T-helper 2 cell treated with Interferon-gamma antibody and Interleukin-4, amounts not matched to agents 100 ng/mL and 5 ng/mL, for 36 hours (primary cell): ENCODE results near the gene C16orf74. TPM values are rescaled to one million over a fixed set of nuclear protein-coding genes. Genes with fewer than 3 reads are reported as not detected.

Experiments used
- intact Hi-C: fragments of 100-400 bp; cut with micrococcal nuclease; formaldehyde crosslinking; loops from one replicate; pipeline ENCODE4 v1.15.1; 2023
- total RNA-seq: library from RNA; stranded (reverse); gene quantifications from 2 replicates; pipeline ENCODE4 v1.2.3, GENCODE V29; 2022

Gene C16orf74
- total RNA-seq: 0.16 and 0.34 TPM in 2 replicates

DNA sequence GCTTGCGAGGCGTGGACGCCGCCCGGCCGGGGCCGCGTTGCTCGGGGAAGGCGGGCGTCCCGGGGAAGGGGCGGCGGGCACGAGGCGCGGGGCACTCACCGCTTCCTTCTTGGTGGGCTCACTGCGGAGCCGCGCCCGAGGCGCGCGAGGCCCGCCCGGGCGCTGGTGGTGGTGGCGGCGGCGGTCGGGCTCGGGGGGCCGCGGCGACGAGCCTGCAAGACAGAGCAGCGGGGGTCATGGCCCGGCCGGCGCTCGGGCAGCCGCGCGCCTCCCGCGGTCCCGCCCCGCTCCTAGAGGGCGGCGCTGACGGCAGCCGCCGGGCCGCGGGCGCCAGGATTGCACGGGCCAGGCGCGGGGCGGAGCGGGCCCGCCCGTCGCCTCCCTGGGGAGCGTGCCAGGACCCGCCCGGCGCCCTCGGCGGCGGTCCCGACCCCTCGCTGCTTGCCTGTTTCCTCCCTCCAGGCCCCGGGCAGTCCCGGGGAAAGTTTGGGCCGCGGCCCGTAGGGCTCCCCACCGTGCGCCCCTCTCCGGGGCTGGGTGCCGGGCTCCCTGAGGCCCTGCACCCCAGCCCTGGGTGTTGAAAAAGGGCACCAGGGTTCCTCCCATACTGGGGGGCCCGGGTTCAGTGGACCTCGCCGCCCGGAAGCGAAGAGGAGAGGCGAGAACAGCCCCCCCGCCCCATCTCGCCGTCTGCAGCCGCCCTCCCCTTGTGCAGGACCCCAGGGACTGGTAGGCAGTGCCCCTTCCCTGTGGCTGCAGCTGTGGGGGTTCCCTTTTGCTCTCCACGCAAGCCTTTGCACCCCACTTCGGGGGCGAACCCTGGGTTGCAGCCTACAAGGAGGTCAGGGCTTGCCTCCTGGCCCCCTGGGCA, at the start of gene C16orf74:
Gene C16orf74 (minus strand): TSS at position 270 of the 871 bp plus-strand sequence. CDS start 15,879 bp downstream, outside the sequence.
- intact Hi-C loops: no loop called here

GRCh38 chr16:85800321-85800669, 49.4 kb upstream of the C16orf74 start:
- intact Hi-C loops: loop anchor here (1.0 to 10.0 kb wide), 2 partner anchors 184 to 495 kb away; no protein-coding TSS in a partner anchor

- intact Hi-C loops: loop anchor here (1.0 to 10.0 kb wide), 4 partner anchors 112 to 755 kb away; partner anchors contain the start of genes GINS2 and MTHFSD
These were observed 48.8 kb upstream of the C16orf74 start, which contains the start of the genes COX4I1 and EMC8 for GRCh38 chr16:85799497-85800320. Gene COX4I1, plus strand, starts transcription at chr16:85799695. Its CDS starts 1,511 bp downstream, at chr16:85801206. Gene EMC8, minus strand, starts transcription at chr16:85799544. Its CDS starts 249 bp downstream, at chr16:85799295.

- intact Hi-C loops: loop anchor here (5.0 to 10.0 kb wide), 2 partner anchors 112 to 756 kb away; partner anchors contain the start of genes GINS2 and MTHFSD
These were observed 48.1 kb upstream of the C16orf74 start for GRCh38 chr16:85798901-85799496.

DNA sequence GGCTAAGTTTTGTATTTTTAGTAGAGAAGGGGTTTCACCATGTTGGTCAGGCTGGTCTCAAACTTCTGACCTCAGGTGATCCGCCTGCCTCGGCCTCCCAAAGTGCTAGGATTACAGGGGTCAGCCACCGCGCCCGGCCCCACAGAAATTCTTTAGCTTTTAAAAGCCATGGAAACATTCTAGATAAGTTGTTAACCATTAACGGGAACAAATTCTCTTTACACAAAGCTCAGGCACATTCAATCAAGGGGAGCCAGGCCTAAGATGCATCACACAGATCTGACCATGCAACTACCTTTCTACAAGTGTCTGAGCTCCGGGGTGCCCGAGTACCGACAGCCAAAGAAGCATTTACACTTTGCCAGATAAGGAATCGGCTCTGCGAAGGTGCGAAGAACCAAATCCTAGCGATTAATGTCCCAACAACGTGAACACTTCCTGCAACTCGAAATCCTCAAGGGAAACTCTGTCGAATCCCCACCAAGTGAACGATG, 47.4 kb upstream of the C16orf74 start:
- intact Hi-C loops: loop anchor here (5.0 to 10.0 kb wide), 2 partner anchors 111 to 756 kb away; partner anchors contain the start of genes GINS2 and MTHFSD

GRCh38 chr16:85796599-85796998, 45.7 kb upstream of the C16orf74 start:
- intact Hi-C loops: loop anchor here (5.0 to 10.0 kb wide), 2 partner anchors 109 to 758 kb away; partner anchors contain the start of genes GINS2 and MTHFSD

GRCh38 chr16:85796152-85796551, 45.3 kb upstream of the C16orf74 start:
- intact Hi-C loops: loop anchor here (5.0 to 10.0 kb wide), 2 partner anchors 109 to 759 kb away; partner anchors contain the start of genes GINS2 and MTHFSD

DNA sequence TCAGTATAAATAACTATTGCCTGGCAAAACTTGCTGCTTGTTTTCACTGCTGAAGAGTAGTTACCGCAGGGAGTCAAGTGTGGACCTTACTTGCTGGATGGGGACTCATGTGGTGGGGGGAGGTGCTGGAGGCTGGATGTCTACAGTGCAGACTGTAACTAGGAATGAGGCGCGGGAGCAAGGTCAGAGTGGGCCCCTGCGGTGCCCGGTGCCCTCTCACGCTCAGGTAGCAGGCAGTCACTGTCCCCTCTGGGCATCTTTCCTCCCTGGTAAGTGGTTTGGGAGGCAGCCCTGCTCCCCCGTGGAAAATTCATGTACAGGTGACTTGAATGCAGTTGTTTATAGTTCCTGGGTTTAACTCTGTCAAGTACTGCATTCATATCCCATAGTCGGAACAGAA, 43.8 kb upstream of the C16orf74 start:
- intact Hi-C loops: loop anchor here (5.0 to 10.0 kb wide), 2 partner anchors 107 to 760 kb away; partner anchors contain the start of genes GINS2 and MTHFSD

GRCh38 chr16:85793662-85794298, 42.9 kb upstream of the C16orf74 start:
- intact Hi-C loops: loop anchor here (10.0 kb wide), 1 partner anchor 761 kb away; the partner anchor contains the start of gene MTHFSD

GRCh38 chr16:85789773-85790172, 38.9 kb upstream of the C16orf74 start:
- intact Hi-C loops: loop anchor here (10.0 kb wide), 1 partner anchor 765 kb away; the partner anchor contains the start of gene MTHFSD

DNA sequence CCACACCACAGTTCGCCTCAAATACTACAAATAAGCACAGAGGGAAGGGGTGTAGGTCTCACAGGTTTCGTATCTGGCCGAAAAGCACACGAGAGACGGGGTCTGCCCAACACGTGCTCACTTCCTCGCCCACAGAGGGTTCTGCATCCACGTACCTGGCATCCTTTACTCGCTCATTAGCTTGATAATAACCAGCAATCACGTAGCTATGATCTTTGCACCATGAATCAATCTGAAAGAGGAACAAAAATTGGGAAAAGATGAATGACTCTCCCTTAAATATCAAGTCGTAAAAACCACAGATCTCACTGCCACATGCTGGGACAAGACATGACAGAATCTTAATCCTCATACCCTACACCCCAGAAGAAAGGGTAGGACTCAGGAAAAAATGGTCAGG, 37.9 kb upstream of the C16orf74 start:
- intact Hi-C loops: no loop called here

GRCh38 chr16:85785927-85786326, 35.0 kb upstream of the C16orf74 start:
- intact Hi-C loops: no loop called here

GRCh38 chr16:85784813-85785212, 33.9 kb upstream of the C16orf74 start:
- intact Hi-C loops: no loop called here

GRCh38 chr16:85783441-85783840, 32.5 kb upstream of the C16orf74 start:
- intact Hi-C loops: no loop called here

GRCh38 chr16:85782451-85782850, 31.6 kb upstream of the C16orf74 start:
- intact Hi-C loops: no loop called here

GRCh38 chr16:85781695-85782370, 30.9 kb upstream of the C16orf74 start:
- intact Hi-C loops: no loop called here

- intact Hi-C loops: no loop called here
These were observed 30.3 kb upstream of the C16orf74 start for GRCh38 chr16:85781156-85781555.

GRCh38 chr16:85780281-85780680, 29.4 kb upstream of the C16orf74 start:
- intact Hi-C loops: no loop called here

DNA sequence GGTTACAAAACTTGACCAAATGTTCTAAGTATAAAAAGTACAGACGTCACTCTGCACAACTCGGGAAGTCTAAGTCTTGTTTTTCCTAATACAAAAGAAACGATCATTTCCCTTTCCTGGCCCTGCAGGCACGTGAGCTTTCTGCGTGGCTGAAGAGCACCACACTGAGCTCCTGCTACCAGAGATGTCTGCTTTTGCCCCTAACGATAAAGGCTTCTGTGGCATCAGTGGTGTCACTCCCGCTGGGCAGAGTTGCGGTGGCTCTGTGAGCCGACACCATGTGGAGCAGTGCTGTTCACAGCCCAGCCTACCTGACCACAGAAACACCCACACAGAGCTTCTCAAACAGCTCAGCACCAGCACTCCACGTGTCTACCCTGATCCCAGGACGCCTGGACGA, 28.0 kb upstream of the C16orf74 start:
- intact Hi-C loops: no loop called here
